CD14-positive monocyte (primary cell): ENCODE data around the gene TSPAN32. TPM values are rescaled to one million over a fixed set of nuclear protein-coding genes. Genes with fewer than 3 reads are reported as not detected.

Experiments used
- DNase-seq, 3 donors: peaks; one replicate each; pipeline ENCODE4 v3.0.0-alpha.2; 2011 to 2022
- H2AFZ ChIP-seq: 2 replicates; pipeline ENCODE4 v1.6.0; 2012; ENCODE audit warnings: mild to moderate bottlenecking, low read depth, low read length, inconsistent platforms; ENCODE audit not compliant: insufficient read depth, poor library complexity, severe bottlenecking
- H3K27ac ChIP-seq, 2 donors: 1 replicate in 1 of 2; 2 replicates in 1 of 2; pipeline ENCODE4 v1.5.1; 2012 to 2013; ENCODE audit warnings: low read length in 2 of 2, control low read depth in 1 of 2, inconsistent platforms in 1 of 2, low read depth in 1 of 2, mild to moderate bottlenecking in 1 of 2
- H3K27me3 ChIP-seq, 2 donors: one replicate each; pipeline versions ENCODE4 v1.6.0 to v1.6.1; 2011 to 2013; ENCODE audit warnings: low read length in 2 of 2; ENCODE audit not compliant: control insufficient read depth in 2 of 2, insufficient read depth in 2 of 2
- H3K36me3 ChIP-seq, 2 donors: replicated peaks in 1 of 2; 1 replicate in 1 of 2; 2 replicates in 1 of 2; pipeline versions ENCODE4 v1.5.1 to v1.6.1; 2012 to 2013; ENCODE audit warnings: low read length in 2 of 2, control low read depth in 1 of 2, inconsistent platforms in 1 of 2, mild to moderate bottlenecking in 1 of 2; ENCODE audit not compliant: insufficient read depth in 2 of 2, control insufficient read depth in 1 of 2
- H3K4me1 ChIP-seq, 2 donors: 1 replicate in 1 of 2; 2 replicates in 1 of 2; pipeline versions ENCODE4 v1.5.1 to v1.6.1; 2012 to 2013; ENCODE audit warnings: low read length in 2 of 2, control low read depth in 1 of 2, inconsistent platforms in 1 of 2, mild to moderate bottlenecking in 1 of 2, moderate library complexity in 1 of 2; ENCODE audit not compliant: insufficient read depth in 2 of 2, control insufficient read depth in 1 of 2
- H3K4me2 ChIP-seq: replicated peaks from 2 replicates; pipeline ENCODE3; 2012; ENCODE audit warnings: low read length, moderate library complexity, mild to moderate bottlenecking; ENCODE audit not compliant: poor library complexity, severe bottlenecking; ENCODE audit errors: extremely low read depth
- H3K4me3 ChIP-seq, 3 experiments: fragments of 200-600 bp in 1 of 3; sonication (generic) in 1 of 3; replicated peaks in 1 of 3; 1 replicate in 2 of 3; 2 replicates in 1 of 3; pipeline ENCODE4 v1.5.1; 2011 to 2013; ENCODE audit warnings: low read length in 3 of 3, mild to moderate bottlenecking in 3 of 3, control low read depth in 2 of 3, low read depth in 2 of 3, inconsistent platforms in 1 of 3, moderate library complexity in 1 of 3
- H3K79me2 ChIP-seq: 2 replicates; pipeline ENCODE4 v1.6.0; 2012; ENCODE audit warnings: mild to moderate bottlenecking, control low read depth, inconsistent platforms, low read length, moderate library complexity; ENCODE audit not compliant: insufficient read depth
- H3K9ac ChIP-seq: 2 replicates; pipeline ENCODE4 v1.6.0; 2017; ENCODE audit warnings: low read length, mild to moderate bottlenecking; ENCODE audit not compliant: insufficient read depth, poor library complexity, severe bottlenecking
- H3K9me3 ChIP-seq, 2 donors: replicated peaks in 1 of 2; 1 replicate in 1 of 2; 2 replicates in 1 of 2; pipeline versions ENCODE4 v1.5.1 to v1.6.1; 2012 to 2013; ENCODE audit warnings: low read length in 2 of 2, control low read depth in 1 of 2; ENCODE audit not compliant: control insufficient read depth in 1 of 2, insufficient read depth in 1 of 2
- H4K20me1 ChIP-seq: 2 replicates; pipeline ENCODE4 v1.6.0; 2012; ENCODE audit warnings: mild to moderate bottlenecking, low read length, control low read depth, moderate library complexity; ENCODE audit not compliant: insufficient read depth
- H3K27ac Mint-ChIP-seq, 7 donors: one replicate each; pipeline ENCODE4 v1.8.0; 2020; ENCODE audit warnings: mild to moderate bottlenecking in 7 of 7, mixed read lengths in 7 of 7, moderate library complexity in 6 of 7, inconsistent platforms in 2 of 7
- H3K27me3 Mint-ChIP-seq, 3 donors: one replicate each; pipeline ENCODE4 v1.8.0; 2021 to 2022; ENCODE audit warnings: low read depth in 3 of 3, mild to moderate bottlenecking in 3 of 3, mixed read lengths in 3 of 3, moderate library complexity in 3 of 3, inconsistent platforms in 1 of 3
- H3K36me3 Mint-ChIP-seq, 2 donors: one replicate each; pipeline ENCODE4 v1.8.0; 2020; ENCODE audit warnings: mixed read lengths in 2 of 2, inconsistent platforms in 1 of 2, mild to moderate bottlenecking in 1 of 2
- H3K4me1 Mint-ChIP-seq: one replicate; pipeline ENCODE4 v1.8.0; 2020; ENCODE audit warnings: mild to moderate bottlenecking, mixed read lengths
- H3K4me3 Mint-ChIP-seq, 2 donors: one replicate each; pipeline ENCODE4 v1.8.0; 2020; ENCODE audit warnings: mild to moderate bottlenecking in 2 of 2, mixed read lengths in 2 of 2, moderate library complexity in 1 of 2
- H3K9me3 Mint-ChIP-seq, 7 donors: one replicate each; pipeline ENCODE4 v1.8.0; 2020 to 2022; ENCODE audit warnings: mixed read lengths in 7 of 7, mild to moderate bottlenecking in 6 of 7, moderate library complexity in 6 of 7, inconsistent platforms in 2 of 7
- WGBS: methylation state at CpG from one replicate; pipeline ENCODE4 v1.1.5; 2013; ENCODE audit warnings: missing lambda C conversion rate; ENCODE audit not compliant: insufficient coverage; 5-methylcytosine and 5-hydroxymethylcytosine counted together
- intact Hi-C, 2 donors: fragments of 100-400 bp; cut with micrococcal nuclease; formaldehyde crosslinking; loops; one replicate each; pipeline versions ENCODE4 v1.15.0 to v1.15.1; 2023
- polyA plus RNA-seq, 3 donors: library from polyadenylated mRNA; depleted of rRNA in 1 of 3; unstranded in 2 of 3; stranded (reverse) in 1 of 3; fragments of 300-500 nt in 2 of 3; fragments of >200 nt in 1 of 3; fragmentation: Illumina TruSeq in 2 of 3; gene quantifications; 1 replicate in 2 of 3; 2 replicates in 1 of 3; pipeline ENCODE4 v1.2.3, GENCODE V29; 2012 to 2021
- TF ChIP-seq, protein P1 (sequence below): fragments of 200-600 bp; IDR thresholded peaks from one replicate; pipeline ENCODE4 v1.8.0; 2022; ENCODE audit warnings: antibody characterized with exemption, mild to moderate bottlenecking

Gene TSPAN32
- polyA plus RNA-seq, 3 donors: 34.8 to 136 (median 82.5) TPM

DNA sequence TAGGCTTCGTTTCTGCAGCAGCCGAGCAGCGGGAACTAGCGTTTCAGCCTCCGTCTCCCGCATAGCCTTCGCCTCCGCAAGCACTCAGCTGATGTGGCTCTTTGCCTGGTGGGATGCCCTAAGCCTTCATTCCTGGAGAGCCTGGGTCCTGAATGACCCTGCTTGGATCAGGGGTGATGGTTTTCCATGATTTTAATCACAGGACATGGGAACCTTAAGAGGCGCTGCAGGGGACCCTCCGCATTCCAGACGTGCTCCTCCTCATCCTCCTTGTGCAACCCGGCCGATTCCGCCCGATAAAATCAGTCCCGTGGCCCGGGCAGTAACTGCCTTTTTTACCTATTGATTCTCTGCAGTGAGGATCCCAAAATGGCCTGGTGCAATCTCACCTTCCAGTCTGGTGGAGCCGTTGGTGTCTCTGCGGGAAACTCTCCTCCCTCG, 8.3 kb upstream of the TSPAN32 start:
- WGBS: 80% methylated on average over 16 of the region's 20 CpGs
- H3K36me3 Mint-ChIP-seq: peaks cover 12 to 20% of the 10 kb centered on the region in 2 donors
- H3K4me1 Mint-ChIP-seq: peaks cover 37% of the 10 kb centered on the region
- no peak overlapping the region for H3K27ac Mint-ChIP-seq
- H3K79me2 ChIP-seq: peaks cover under 1% of the 10 kb centered on the region
- TF ChIP-seq, protein P1, sequence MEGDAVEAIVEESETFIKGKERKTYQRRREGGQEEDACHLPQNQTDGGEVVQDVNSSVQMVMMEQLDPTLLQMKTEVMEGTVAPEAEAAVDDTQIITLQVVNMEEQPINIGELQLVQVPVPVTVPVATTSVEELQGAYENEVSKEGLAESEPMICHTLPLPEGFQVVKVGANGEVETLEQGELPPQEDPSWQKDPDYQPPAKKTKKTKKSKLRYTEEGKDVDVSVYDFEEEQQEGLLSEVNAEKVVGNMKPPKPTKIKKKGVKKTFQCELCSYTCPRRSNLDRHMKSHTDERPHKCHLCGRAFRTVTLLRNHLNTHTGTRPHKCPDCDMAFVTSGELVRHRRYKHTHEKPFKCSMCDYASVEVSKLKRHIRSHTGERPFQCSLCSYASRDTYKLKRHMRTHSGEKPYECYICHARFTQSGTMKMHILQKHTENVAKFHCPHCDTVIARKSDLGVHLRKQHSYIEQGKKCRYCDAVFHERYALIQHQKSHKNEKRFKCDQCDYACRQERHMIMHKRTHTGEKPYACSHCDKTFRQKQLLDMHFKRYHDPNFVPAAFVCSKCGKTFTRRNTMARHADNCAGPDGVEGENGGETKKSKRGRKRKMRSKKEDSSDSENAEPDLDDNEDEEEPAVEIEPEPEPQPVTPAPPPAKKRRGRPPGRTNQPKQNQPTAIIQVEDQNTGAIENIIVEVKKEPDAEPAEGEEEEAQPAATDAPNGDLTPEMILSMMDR: no peak
- intact Hi-C loops: no loop called here
- no peak overlapping the region for H3K4me2 ChIP-seq
- H3K9me3 ChIP-seq: no peaks in the 10 kb centered on the region
- H3K4me1 ChIP-seq: peaks cover 12 to 16% of the 10 kb centered on the region in 2 donors
- H3K27me3 ChIP-seq: peaks cover 0 to 2% of the 10 kb centered on the region in 2 donors
- H4K20me1 ChIP-seq: peaks cover 43% of the 10 kb centered on the region
- H3K36me3 ChIP-seq: peaks cover 19 to 24% of the 10 kb centered on the region in 2 donors
- H3K27ac ChIP-seq: no peak overlapping the region
- H3K4me3 ChIP-seq: no peak overlapping the region
- H3K4me3 Mint-ChIP-seq: peak overlapping the region in 1 of 2 donors; percentile 62
- no peak for DNase-seq
- H2AFZ ChIP-seq: no peak overlapping the region
- H3K9ac ChIP-seq: no peak overlapping the region
- H3K9me3 Mint-ChIP-seq: peaks cover 0 to 5% (median 0%) of the 10 kb centered on the region in 7 donors
- H3K27me3 Mint-ChIP-seq: peaks cover 17 to 22% (median 21%) of the 10 kb centered on the region in 3 donors

DNA sequence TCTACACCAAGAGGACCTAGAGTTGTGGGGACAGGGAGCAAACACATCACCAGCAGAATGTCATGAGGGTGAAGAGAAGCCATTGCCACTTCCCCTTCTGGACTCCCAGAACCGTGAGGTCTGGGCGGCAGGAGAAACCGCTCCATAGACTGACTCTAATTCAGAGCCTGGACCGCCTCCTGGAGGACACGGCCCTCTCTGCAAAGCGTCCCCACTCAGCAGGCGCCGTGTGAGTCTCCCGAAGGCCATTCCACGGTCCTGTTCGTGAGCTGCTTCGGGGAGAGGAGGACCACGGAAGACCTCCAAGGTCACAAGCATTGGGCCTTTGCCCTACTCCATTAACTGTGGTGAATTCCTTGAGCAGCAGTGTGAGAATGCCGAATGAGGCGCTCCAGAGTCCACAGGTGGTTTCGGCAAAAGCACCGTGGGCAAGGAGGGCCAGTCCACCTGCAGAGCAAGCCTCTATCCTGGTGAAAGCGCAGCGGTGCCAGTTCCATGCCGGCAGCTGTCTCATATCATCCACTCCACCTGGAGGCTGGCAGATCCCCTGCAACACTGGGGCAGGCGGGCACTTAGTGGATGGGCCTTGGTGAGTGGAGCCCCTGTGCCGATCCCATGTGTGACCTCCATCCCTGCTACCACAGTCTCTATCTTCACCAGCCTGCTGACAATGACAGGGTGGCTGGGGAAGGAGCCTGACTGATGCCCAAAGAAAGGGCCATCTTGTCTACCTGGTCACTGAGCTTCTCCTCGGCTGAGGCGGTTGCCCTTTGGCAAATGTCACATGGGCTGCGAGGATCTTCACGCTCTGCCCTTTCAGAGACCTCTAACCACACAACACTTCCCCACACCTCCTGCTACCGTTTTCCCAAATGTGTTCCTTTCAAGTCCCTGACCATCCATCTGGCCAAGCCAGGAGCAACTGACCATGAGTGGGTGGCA, 7.6 kb upstream of the TSPAN32 start:
- peak overlapping the region in 1 of 7 donors; percentile 10 for H3K27ac Mint-ChIP-seq
- H3K4me1 ChIP-seq: peaks cover 19 to 23% of the 10 kb centered on the region in 2 donors
- peaks cover 38% of the 10 kb centered on the region for H3K4me1 Mint-ChIP-seq
- H3K4me2 ChIP-seq: no peak overlapping the region
- 47% methylated on average over 16 of the region's 27 CpGs for WGBS
- peaks cover 0 to 2% of the 10 kb centered on the region in 2 donors for H3K27me3 ChIP-seq
- peaks cover 26 to 31% of the 10 kb centered on the region in 2 donors for H3K36me3 ChIP-seq
- no peak overlapping the region for H3K9ac ChIP-seq
- H3K4me3 Mint-ChIP-seq: peak overlapping the region in 1 of 2 donors; percentile 62
- H2AFZ ChIP-seq: no peak overlapping the region
- DNase-seq: peak; percentile 53 to 74 (median 63)
- no peaks in the 10 kb centered on the region for H3K9me3 ChIP-seq
- H3K4me3 ChIP-seq: no peak overlapping the region
- peaks cover 50% of the 10 kb centered on the region for H4K20me1 ChIP-seq
- intact Hi-C loops: no loop called here
- TF ChIP-seq, protein P1: peak; percentile 44
- peaks cover 8% of the 10 kb centered on the region for H3K79me2 ChIP-seq
- peaks cover 17 to 21% (median 20%) of the 10 kb centered on the region in 3 donors for H3K27me3 Mint-ChIP-seq
- peaks cover 12 to 25% of the 10 kb centered on the region in 2 donors for H3K36me3 Mint-ChIP-seq
- H3K27ac ChIP-seq: no peak overlapping the region
- H3K9me3 Mint-ChIP-seq: peaks cover 0 to 5% (median 0%) of the 10 kb centered on the region in 7 donors
